Ishikawa (cell line): Measurements from ENCODE around the gene MEG3.

Experiments
- MAX ChIP-seq: IDR thresholded peaks from 2 replicates; pipeline ENCODE4 v1.6.1; 2012
- NFIC ChIP-seq: IDR thresholded peaks from 2 replicates; pipeline ENCODE4 v1.6.1; 2012
- REST ChIP-seq: IDR thresholded peaks from 2 replicates; pipeline ENCODE4 v1.6.1; 2012; ENCODE audit warnings: low read depth, mild to moderate bottlenecking
- TCF12 ChIP-seq: IDR thresholded peaks from 2 replicates; pipeline ENCODE4 v1.6.1; 2012; ENCODE audit warnings: low read depth
- YY1 ChIP-seq: IDR thresholded peaks from 2 replicates; pipeline ENCODE4 v1.6.1; 2012; ENCODE audit warnings: low read depth

- TF ChIP-seq REST (no peak), TCF12 (no peak), YY1 (no peak), MAX (no peak), NFIC (no peak)
Observed at GRCh38 chr14:100818221-100818699, 7.7 kb upstream of the MEG3 start.
